Ovary (tissue), 9 donors: ENCODE results near the gene ARRDC4. TPM values are rescaled to one million over a fixed set of nuclear protein-coding genes. Genes with fewer than 3 reads are reported as not detected.

Experiments
- DNase-seq, 5 donors: peaks; one replicate each; pipeline ENCODE4 v3.0.0-alpha.2; 2019 to 2020
- H3K27ac ChIP-seq, 2 donors: fragments of 200-600 bp; one replicate each; pipeline versions ENCODE4 v1.5.1 to v1.8.0; 2019 to 2022
- H3K27me3 ChIP-seq: fragments of 200-600 bp; one replicate; pipeline ENCODE4 v1.8.0; 2022
- H3K36me3 ChIP-seq: fragments of 200-600 bp; sonication (generic); one replicate; pipeline ENCODE4 v1.5.1; 2019
- H3K4me1 ChIP-seq: one replicate; pipeline ENCODE4 v1.8.1; 2013; ENCODE audit warnings: mild to moderate bottlenecking, moderate library complexity; ENCODE audit not compliant: insufficient read depth
- H3K4me3 ChIP-seq: fragments of 200-600 bp; sonication (generic); one replicate; pipeline ENCODE4 v1.5.1; 2017
- H3K9me3 ChIP-seq, 2 donors: fragments of 200-600 bp in 1 of 2; sonication (generic) in 1 of 2; one replicate each; pipeline versions ENCODE4 v1.5.1 to v1.8.1; 2013 to 2019; ENCODE audit warnings: mild to moderate bottlenecking in 1 of 2, moderate library complexity in 1 of 2
- EP300 ChIP-seq: sonication (generic); formaldehyde crosslinking; IDR thresholded peaks from one replicate; pipeline ENCODE4 v1.6.1; 2017; ENCODE audit warnings: antibody characterized with exemption
- POLR2A ChIP-seq: fragments of 450-650 bp; IDR thresholded peaks from one replicate; pipeline ENCODE4 v1.6.1; 2017; ENCODE audit warnings: antibody characterized with exemption, mild to moderate bottlenecking, moderate library complexity
- WGBS, 3 donors: extraction: QIAGEN DNeasy Blood & Tissue Kit in 1 of 3; methylation state at CpG; one replicate each; pipeline versions ENCODE4 v1.1.5 to v1.1.7; 2013 to 2017; 5-methylcytosine and 5-hydroxymethylcytosine counted together
- intact Hi-C, 4 donors: fragments of 100-400 bp; cut with DNase I; formaldehyde crosslinking; loops; one replicate each; pipeline versions ENCODE4 v1.11.0 to v1.15.1; 2022 to 2023
- polyA plus RNA-seq, 2 donors: library from polyadenylated mRNA; stranded (reverse); fragments of 200-250 nt in 1 of 2; fragments of 350-450 nt in 1 of 2; fragmentation: Illumina TruSeq in 1 of 2; extraction: RNeasy Lipid Tissue Mini Kit (QIAGEN cat#74804) in 1 of 2; gene quantifications; one replicate each; pipeline ENCODE4 v1.2.3, GENCODE V29; 2013 to 2014
- total RNA-seq, 7 donors: library from RNA; depleted of rRNA in 2 of 7; stranded (reverse); fragments of >200 nt in 2 of 7; fragmentation: NEBNext Ultra II Directional in 3 of 7; extraction: Animal tissue kit (Norgen Biotek cat#: 25700) in 3 of 7; gene quantifications; one replicate each; pipeline versions ENCODE4 v1.1.0 to v1.2.4, GENCODE V29; 2016 to 2023
- TF ChIP-seq, protein P1 (sequence below), 3 donors: fragments of 450-650 bp in 2 of 3; fragments of 200-600 bp in 1 of 3; IDR thresholded peaks; one replicate each; pipeline versions ENCODE4 v1.5.1 to v1.8.0; 2016 to 2022; ENCODE audit warnings: antibody characterized with exemption in 3 of 3, mild to moderate bottlenecking in 1 of 3
- donor health status: DM: no; HTN: no; CAD: no; lungs with moderate emphysema.
- donor health status: DM: no; HTN: no; CAD: no.
- donor health status: Bipolar disorder and iron deficiency.
- donor health status: DM: yes; HTN: yes; CAD: no.
- donor health status: DM: no; HTN: no; CAD: no.
- donor health status: DM: yes; HTN: yes; CAD: no.

The ARRDC4 gene
- total and polyA plus RNA-seq, 9 donors = 5.8 to 35.2 (median 18.6) TPM

- Histone ChIP-seq H3K4me1 (peaks cover 6% of the 10 kb centered on the region), H3K27ac (no peak overlapping the region), H3K27me3 (no peaks in the 10 kb centered on the region), H3K36me3 (no peaks in the 10 kb centered on the region), H3K4me3 (no peak overlapping the region), H3K9me3 (no peaks in the 10 kb centered on the region)
- 72 to 84% (median 75%) methylated on average over 2 of the region's 2 CpGs for WGBS, 3 donors
- no peak for TF ChIP-seq EP300
- no peak for TF ChIP-seq POLR2A
- TF ChIP-seq, protein P1, sequence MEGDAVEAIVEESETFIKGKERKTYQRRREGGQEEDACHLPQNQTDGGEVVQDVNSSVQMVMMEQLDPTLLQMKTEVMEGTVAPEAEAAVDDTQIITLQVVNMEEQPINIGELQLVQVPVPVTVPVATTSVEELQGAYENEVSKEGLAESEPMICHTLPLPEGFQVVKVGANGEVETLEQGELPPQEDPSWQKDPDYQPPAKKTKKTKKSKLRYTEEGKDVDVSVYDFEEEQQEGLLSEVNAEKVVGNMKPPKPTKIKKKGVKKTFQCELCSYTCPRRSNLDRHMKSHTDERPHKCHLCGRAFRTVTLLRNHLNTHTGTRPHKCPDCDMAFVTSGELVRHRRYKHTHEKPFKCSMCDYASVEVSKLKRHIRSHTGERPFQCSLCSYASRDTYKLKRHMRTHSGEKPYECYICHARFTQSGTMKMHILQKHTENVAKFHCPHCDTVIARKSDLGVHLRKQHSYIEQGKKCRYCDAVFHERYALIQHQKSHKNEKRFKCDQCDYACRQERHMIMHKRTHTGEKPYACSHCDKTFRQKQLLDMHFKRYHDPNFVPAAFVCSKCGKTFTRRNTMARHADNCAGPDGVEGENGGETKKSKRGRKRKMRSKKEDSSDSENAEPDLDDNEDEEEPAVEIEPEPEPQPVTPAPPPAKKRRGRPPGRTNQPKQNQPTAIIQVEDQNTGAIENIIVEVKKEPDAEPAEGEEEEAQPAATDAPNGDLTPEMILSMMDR (IDR thresholded peaks at IDR 0.05) = no peak
- intact Hi-C loops = no loop called here
- no peak for DNase-seq
Observed at GRCh38 chr15:97966246-97966645, 5.7 kb downstream of the ARRDC4 start.

DNA sequence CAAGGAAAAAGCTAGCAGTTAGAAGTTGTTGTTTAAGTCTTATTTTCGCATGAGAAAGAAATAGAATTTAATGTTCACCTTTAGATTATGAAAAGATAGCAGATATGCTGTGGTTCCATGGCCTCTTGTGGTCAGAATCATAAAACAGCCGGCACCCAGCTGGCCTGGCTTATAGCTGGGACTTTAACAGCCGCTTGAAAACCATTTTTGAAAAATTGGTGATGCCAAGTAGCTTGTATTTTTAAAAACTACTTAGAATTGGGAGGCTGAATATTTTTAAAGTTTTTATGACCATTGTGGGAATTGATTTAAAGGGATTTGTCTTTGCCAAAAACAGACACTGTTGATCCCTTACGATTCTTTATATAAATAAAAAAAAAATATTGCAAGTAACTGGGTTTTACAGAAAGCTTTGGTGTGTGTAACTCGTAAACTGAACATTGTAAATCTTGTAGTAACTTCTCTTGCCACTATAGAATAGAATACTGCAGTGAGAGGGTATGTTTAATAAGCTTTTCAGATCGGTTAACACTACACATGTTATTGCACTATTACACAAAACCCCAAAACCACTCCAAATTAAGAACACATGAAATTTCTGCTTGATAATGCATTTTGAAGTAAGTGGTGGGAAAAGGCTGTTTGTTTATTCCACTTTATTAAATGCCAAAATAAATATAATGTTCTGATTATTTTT is 6.6 kb downstream of the ARRDC4 start:
- Histone ChIP-seq H3K27ac (no peak overlapping the region), H3K36me3 (no peaks in the 10 kb centered on the region), H3K27me3 (no peaks in the 10 kb centered on the region), H3K4me3 (no peak overlapping the region), H3K9me3 (no peaks in the 10 kb centered on the region), H3K4me1 (peaks cover 3% of the 10 kb centered on the region)
- 65 to 81% (median 72%) methylated on average over 6 of the region's 6 CpGs for WGBS, 3 donors
- no peak for TF ChIP-seq POLR2A
- TF ChIP-seq, protein P1 (IDR thresholded peaks at IDR 0.05) = no peak
- no peak for TF ChIP-seq EP300
- intact Hi-C loops = no loop called here
- no peak for DNase-seq

- Histone ChIP-seq H3K9me3 (no peaks in the 10 kb centered on the region), H3K36me3 (no peaks in the 10 kb centered on the region), H3K4me3 (no peak overlapping the region), H3K4me1 (peaks cover 3% of the 10 kb centered on the region), H3K27me3 (no peaks in the 10 kb centered on the region), H3K27ac (no peak overlapping the region)
- no peak for DNase-seq
- intact Hi-C loops = no loop called here
- WGBS, 3 donors = 84 to 86% (median 86%) methylated on average over 2 of the region's 2 CpGs
- TF ChIP-seq EP300 = no peak
- TF ChIP-seq, protein P1 (IDR thresholded peaks at IDR 0.05) = no peak
- no peak for TF ChIP-seq POLR2A
Observed at GRCh38 chr15:97967881-97968280, 7.4 kb downstream of the ARRDC4 start.

- WGBS, 3 donors = 25 to 69% (median 37%) methylated on average over 1 of the region's 1 CpG
Observed at GRCh38 chr15:97968380-97968779, 7.9 kb downstream of the ARRDC4 start.

More at GRCh38 chr15:97968380-97968779, 7.9 kb downstream of the ARRDC4 start:
- no peak for TF ChIP-seq EP300
- TF ChIP-seq, protein P1 (IDR thresholded peaks at IDR 0.05) = no peak
- no peak for TF ChIP-seq POLR2A
- no peaks in the 10 kb centered on the region for H3K27me3 ChIP-seq
- H3K4me1 ChIP-seq = peaks cover 3% of the 10 kb centered on the region
- DNase-seq = no peak
- intact Hi-C loops = no loop called here
- H3K27ac ChIP-seq = no peak overlapping the region
- no peaks in the 10 kb centered on the region for H3K9me3 ChIP-seq
- no peak overlapping the region for H3K4me3 ChIP-seq
- H3K36me3 ChIP-seq = no peaks in the 10 kb centered on the region
